ENCODE data around the gene ZNFX1. TPM values are rescaled to one million over a fixed set of nuclear protein-coding genes. Genes with fewer than 3 reads are reported as not detected.
"Not testable (repeated sequence)": the region's sequence is repeated elsewhere in the genome, so short reads cannot be mapped to it uniquely, and the experiment has no call there.

The ZNFX1 gene
- total and polyA plus RNA-seq, 11 donors, result 6.4 to 55.8 (median 26.4) TPM

DNA sequence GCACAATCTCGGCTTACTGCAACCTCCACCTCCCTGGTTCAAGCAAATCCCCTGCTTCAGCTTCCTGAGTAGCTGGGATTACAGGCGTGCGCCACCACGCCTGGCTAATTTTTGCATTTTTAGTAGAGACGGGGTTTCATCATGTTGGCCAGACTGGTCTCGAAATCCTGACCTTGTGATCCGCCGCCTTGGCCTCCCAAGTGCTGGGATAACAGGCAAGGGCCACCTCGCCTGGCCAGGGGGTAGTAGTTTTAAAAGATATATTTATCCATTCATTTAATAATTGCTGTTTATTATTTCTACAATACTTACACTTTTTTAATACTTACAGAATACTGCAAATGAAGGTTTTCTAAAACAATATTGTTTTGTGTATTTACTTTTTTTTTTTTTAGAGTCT lies 74.1 kb downstream of the ZNFX1 start:
- intact Hi-C loops (cut with DNase I), result no loop called here
- no peaks in the 10 kb centered on the region for H3K36me3 ChIP-seq
- TF ChIP-seq, protein P1, sequence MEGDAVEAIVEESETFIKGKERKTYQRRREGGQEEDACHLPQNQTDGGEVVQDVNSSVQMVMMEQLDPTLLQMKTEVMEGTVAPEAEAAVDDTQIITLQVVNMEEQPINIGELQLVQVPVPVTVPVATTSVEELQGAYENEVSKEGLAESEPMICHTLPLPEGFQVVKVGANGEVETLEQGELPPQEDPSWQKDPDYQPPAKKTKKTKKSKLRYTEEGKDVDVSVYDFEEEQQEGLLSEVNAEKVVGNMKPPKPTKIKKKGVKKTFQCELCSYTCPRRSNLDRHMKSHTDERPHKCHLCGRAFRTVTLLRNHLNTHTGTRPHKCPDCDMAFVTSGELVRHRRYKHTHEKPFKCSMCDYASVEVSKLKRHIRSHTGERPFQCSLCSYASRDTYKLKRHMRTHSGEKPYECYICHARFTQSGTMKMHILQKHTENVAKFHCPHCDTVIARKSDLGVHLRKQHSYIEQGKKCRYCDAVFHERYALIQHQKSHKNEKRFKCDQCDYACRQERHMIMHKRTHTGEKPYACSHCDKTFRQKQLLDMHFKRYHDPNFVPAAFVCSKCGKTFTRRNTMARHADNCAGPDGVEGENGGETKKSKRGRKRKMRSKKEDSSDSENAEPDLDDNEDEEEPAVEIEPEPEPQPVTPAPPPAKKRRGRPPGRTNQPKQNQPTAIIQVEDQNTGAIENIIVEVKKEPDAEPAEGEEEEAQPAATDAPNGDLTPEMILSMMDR (IDR thresholded peaks at IDR 0.05), result no peak
- no peak for TF ChIP-seq POLR2A (IDR thresholded peaks at IDR 0.05)
- H3K9me3 ChIP-seq, result peaks cover 0 to 10% (median 0%) of the 10 kb centered on the region in 12 donors
- no peaks in the 10 kb centered on the region for H3K4me1 ChIP-seq
- WGBS, 4 donors, result 55 to 93% (median 78%) methylated on average over 9 of the region's 9 CpGs
- H3K4me3 ChIP-seq, result no peak overlapping the region
- H3K27me3 ChIP-seq, result no peaks in the 10 kb centered on the region
- DNase-seq, result no peak
- H3K27ac ChIP-seq, result no peak overlapping the region
- no peak for ATAC-seq

DNA sequence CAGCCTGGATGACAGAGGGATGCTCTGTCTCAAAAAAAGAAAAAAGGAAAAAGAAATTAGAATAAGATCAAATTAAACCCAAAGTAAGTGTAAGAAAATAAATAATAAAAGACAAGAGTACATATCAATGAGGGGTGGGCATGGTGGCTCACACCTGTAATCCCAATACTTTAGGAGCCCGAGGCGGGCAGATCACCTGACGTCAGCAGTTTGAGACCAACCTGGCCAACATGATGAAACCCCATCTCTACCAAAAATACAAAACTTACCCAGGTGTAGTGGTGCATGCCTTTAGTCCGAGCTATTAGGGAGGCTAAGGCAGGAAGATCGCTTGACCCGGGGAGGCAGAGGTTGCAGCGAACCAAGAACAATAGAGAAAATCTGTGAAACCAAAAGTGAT lies 74.8 kb downstream of the ZNFX1 start:
- DNase-seq (no peak), ATAC-seq (no peak)
- Histone ChIP-seq H3K27me3 (no peaks in the 10 kb centered on the region), H3K9me3 (peaks cover 0 to 10% (median 0%) of the 10 kb centered on the region in 12 donors), H3K4me1 (no peaks in the 10 kb centered on the region), H3K36me3 (no peaks in the 10 kb centered on the region), H3K4me3 (no peak overlapping the region), H3K27ac (no peak overlapping the region)
- TF ChIP-seq, protein P1 (IDR thresholded peaks at IDR 0.05), result no peak
- TF ChIP-seq POLR2A (IDR thresholded peaks at IDR 0.05), result no peak
- WGBS, 4 donors, result 88 to 92% (median 92%) methylated on average over 7 of the region's 7 CpGs
- intact Hi-C loops (cut with DNase I), result no loop called here

DNA sequence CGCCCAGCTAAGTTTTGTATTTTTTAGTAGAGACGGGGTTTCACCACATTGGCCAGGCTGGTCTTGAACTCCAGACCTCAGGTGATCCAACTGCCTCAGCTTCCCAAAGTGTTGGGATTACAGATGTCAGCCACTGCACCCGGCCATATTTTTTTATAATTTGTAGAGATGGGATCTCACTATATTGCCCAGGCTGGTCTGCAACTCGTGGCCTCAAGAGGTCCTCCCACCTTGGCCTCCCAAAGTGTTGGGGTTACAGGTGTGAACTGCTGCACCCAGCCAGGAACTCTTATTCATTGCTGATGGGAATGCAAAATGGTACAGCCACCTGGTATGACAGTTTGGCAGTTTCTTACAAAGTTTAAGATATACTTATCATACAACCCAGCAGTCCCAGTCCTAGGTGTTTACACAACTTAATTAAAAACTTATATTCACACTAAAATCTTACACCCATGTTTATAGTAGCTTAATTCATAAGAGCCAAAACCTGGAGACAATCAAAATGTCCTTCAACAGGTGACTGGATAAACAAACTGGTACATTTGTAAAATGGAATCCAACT lies 78.0 kb downstream of the ZNFX1 start:
- intact Hi-C loops (cut with DNase I), result no loop called here
- Histone ChIP-seq H3K4me1 (no peaks in the 10 kb centered on the region), H3K27ac (no peak overlapping the region), H3K27me3 (no peaks in the 10 kb centered on the region), H3K36me3 (no peaks in the 10 kb centered on the region), H3K9me3 (peaks cover 0 to 10% (median 0%) of the 10 kb centered on the region in 12 donors), H3K4me3 (no peak overlapping the region)
- TF ChIP-seq, protein P1 (IDR thresholded peaks at IDR 0.05), result no peak
- TF ChIP-seq POLR2A (IDR thresholded peaks at IDR 0.05), result no peak
- no peak for DNase-seq
- WGBS, 4 donors, result 80 to 93% (median 91%) methylated on average over 4 of the region's 4 CpGs
- no peak for ATAC-seq

DNA sequence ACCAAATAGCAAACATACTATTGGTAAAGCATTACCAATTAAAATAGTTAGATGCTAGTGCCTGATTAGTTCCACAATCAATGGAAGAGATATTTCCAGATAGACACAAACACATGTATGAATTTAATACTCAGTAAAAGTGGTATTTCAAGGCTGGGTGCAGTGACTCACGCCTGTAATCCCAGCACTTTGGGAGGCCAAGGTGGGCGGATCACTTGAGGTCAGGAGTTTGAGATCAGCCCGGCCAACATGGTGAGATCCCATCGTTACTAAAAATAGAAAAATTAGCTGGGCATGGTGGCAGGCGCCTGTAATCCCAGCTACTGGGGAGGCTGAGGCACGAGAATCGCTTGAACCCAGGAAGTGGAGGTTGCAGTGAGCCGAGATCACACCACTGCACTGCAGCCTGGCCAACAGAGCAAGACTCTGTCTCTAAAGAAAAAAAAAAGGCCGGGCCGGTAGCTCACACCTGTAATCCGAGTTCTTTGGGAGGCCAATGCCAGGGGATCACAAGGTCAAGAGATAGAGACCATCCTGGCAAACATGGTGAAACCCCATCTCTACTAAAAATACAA lies 84.8 kb downstream of the ZNFX1 start:
- H3K4me3 ChIP-seq; intact Hi-C loops (cut with DNase I); H3K4me1 ChIP-seq; H3K27me3 ChIP-seq; H3K27ac ChIP-seq; DNase-seq; H3K36me3 ChIP-seq; H3K9me3 ChIP-seq; ATAC-seq: not testable (repeated sequence)
- WGBS, 4 donors, result 84 to 87% (median 85%) methylated on average over 11 of the region's 11 CpGs

Other genes with a start within 250 kb of the ZNFX1 start
- gene CSE1L, start 231.7 kb downstream of the ZNFX1 start, total RNA-seq, result 10 to 100 TPM; 31.2 to 56.8 (median 41.9) TPM
- gene CSE1L, start 231.7 kb downstream of the ZNFX1 start, polyA plus RNA-seq, result 10 to 100 TPM; 19.1 to 59.0 TPM
- 10 to 100 TPM; 56.7 to 95.4 (median 73.6) TPM for gene STAU1, start 89.7 kb downstream of the ZNFX1 start, total RNA-seq
- 10 to 100 TPM; 23.2 to 43.9 TPM for gene STAU1, start 89.7 kb downstream of the ZNFX1 start, polyA plus RNA-seq
- gene DDX27, start 58.6 kb downstream of the ZNFX1 start, total RNA-seq, result 10 to 100 TPM; 12.0 to 18.3 (median 13.4) TPM
- gene DDX27, start 58.6 kb downstream of the ZNFX1 start, polyA plus RNA-seq, result 10 to 100 TPM; 13.9 to 34.2 TPM
- 1 to 10 TPM in 7 of 9 donors, under 1 TPM in 2; 0.72 to 4.9 (median 1.3) TPM for gene KCNB1, start 204.6 kb upstream of the ZNFX1 start, total RNA-seq
- gene KCNB1, start 204.6 kb upstream of the ZNFX1 start, polyA plus RNA-seq, result 1 to 10 TPM in 1 of 2 donors, under 1 TPM in 1; 0.84 to 1.9 TPM

Data from heart left ventricle (tissue), 16 donors.